AG08395 (cell line): ENCODE results near the gene ZNF567.

ENCODE experiments used
- DNase-seq: peaks from one replicate; pipeline ENCODE4 v3.0.0; 2012; ENCODE audit warnings: mixed read lengths, low spot score

The ZNF567 gene

GRCh38 chr19:36750066-36750691 lies 62.8 kb downstream of the ZNF567 start:
- no peak for DNase-seq
